GM12865 (cell line): ENCODE measurements around the gene HEBP1.
A peak's percentile ranks its signal among the peaks of the same experiment; 100 is the strongest.

Experiments
- DNase-seq: peaks from one replicate; pipeline ENCODE4 v3.0.0; 2010; ENCODE audit warnings: low read depth
- H3K4me3 ChIP-seq: 2 replicates; pipeline ENCODE4 v1.5.1; 2011; ENCODE audit warnings: mild to moderate bottlenecking, low read depth, low read length, control low read depth
- TF ChIP-seq, protein P1 (sequence below): IDR thresholded peaks from 2 replicates; pipeline ENCODE4 v1.5.1; 2011; ENCODE audit warnings: low read length, control low read depth, low read depth, inconsistent platforms; ENCODE audit not compliant: insufficient read depth; ENCODE audit errors: missing control alignments

HEBP1 gene

DNA sequence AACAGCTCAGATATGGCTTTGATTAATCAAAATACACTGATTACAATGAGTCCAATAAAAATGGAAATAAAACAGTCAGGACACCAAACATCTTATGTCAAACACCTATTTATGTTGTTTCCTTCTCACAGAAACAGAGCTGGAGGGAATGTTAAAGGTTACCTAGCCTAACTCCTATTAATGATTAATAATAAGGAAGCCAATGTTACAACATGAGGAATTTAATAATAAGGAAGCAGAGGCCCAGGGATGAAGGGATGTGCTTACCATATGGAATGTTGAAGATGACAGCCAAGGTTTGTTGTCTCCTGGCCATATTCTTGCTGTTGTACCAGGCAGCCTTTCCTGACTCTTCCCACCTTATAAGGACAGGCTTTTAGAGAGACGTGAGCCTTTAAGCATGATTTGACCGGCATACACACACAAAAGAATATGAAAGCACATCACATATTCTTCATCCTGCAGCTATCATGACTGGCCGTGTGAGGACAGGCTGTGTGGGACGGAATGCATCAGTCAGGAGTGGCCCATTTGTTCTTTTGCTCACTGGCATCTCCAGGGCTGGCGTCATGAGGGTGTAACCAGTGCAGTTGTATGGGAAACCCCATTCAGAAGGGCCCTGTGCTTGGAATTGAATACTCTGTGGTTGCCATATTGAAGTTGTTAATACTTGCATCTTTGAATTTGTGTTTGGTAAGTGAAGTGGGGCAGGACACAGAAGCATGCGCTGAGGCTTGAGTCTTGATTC lies 45.0 kb downstream of the HEBP1 start:
- TF ChIP-seq, protein P1, sequence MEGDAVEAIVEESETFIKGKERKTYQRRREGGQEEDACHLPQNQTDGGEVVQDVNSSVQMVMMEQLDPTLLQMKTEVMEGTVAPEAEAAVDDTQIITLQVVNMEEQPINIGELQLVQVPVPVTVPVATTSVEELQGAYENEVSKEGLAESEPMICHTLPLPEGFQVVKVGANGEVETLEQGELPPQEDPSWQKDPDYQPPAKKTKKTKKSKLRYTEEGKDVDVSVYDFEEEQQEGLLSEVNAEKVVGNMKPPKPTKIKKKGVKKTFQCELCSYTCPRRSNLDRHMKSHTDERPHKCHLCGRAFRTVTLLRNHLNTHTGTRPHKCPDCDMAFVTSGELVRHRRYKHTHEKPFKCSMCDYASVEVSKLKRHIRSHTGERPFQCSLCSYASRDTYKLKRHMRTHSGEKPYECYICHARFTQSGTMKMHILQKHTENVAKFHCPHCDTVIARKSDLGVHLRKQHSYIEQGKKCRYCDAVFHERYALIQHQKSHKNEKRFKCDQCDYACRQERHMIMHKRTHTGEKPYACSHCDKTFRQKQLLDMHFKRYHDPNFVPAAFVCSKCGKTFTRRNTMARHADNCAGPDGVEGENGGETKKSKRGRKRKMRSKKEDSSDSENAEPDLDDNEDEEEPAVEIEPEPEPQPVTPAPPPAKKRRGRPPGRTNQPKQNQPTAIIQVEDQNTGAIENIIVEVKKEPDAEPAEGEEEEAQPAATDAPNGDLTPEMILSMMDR, result no peak
- no peak for DNase-seq
- no peak overlapping the region for H3K4me3 ChIP-seq

DNA sequence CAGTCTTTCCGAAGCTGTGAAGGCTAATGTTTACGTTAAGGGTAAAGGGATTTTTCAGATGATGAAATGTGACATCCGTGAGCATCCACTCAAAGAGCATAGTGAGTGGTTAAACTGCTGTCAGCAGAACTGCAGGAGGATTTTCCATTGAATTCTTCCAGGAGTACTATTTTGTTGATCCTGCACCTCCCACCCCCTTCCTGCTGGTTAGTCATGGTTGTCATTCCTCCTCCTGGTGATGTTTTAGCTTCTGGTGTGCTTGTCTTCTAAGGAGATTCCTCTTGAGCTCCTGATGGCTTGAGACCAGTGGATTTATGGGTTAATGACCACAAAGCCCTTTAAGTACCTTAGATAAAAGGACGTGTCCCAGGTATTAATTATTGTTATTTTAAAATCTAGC lies 45.7 kb downstream of the HEBP1 start:
- H3K4me3 ChIP-seq, result no peak overlapping the region
- no peak for DNase-seq

DNA sequence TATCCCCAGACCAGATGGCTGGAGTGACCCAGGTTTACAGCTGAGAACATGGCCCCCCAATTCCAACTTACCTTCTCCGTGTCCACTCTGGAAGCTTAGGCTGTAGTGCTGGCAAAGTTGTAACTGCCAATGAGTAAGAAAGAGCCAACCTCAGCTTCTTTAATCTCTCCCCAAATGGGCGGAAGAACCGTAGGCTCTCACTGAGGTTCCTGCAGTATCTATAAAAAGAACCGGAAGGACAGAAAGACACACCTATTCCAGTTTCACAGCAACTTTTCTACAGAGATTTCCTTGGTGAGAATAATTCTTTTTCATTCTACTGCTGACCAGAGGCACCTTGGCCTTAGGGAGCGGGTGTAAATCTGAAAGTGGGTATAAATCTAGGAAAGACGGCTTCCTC lies 48.0 kb downstream of the HEBP1 start, which contains the start of gene GPRC5D:
Gene GPRC5D, minus strand, starts transcription at position 135 of the 400 bp plus-strand sequence. CDS start 1,786 bp downstream, outside the sequence.
- no peak within 1 kb of the TSS; the same call in 1 of the 2 replicates for H3K4me3 ChIP-seq
- DNase-seq, result peak; percentile 47
- TF ChIP-seq, protein P1, result no peak

More for the DNA sequence above, 45.7 kb downstream of the HEBP1 start:
- TF ChIP-seq, protein P1, result no peak

DNA sequence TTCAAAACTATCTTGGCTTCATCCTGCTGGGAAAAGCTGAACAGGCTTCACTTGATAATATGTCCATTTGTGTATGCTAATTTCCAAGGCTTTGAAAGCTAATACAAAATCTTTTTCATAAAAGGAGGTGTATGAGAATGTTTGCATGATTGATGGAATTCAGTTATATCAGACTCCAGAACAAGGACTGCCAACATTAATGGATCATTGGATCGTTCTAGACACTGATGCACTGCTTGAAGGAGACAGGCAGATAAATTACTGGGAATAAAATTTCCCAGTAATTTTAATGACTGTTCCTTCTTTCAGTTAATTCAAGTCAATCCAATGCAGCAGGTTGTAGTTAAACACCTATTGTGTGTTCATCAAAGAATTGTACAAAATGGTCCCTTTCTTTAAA lies 48.6 kb downstream of the HEBP1 start:
- TF ChIP-seq, protein P1, result no peak
- no peak for DNase-seq
- no peak overlapping the region; the same call in 1 of the 2 replicates for H3K4me3 ChIP-seq

DNA sequence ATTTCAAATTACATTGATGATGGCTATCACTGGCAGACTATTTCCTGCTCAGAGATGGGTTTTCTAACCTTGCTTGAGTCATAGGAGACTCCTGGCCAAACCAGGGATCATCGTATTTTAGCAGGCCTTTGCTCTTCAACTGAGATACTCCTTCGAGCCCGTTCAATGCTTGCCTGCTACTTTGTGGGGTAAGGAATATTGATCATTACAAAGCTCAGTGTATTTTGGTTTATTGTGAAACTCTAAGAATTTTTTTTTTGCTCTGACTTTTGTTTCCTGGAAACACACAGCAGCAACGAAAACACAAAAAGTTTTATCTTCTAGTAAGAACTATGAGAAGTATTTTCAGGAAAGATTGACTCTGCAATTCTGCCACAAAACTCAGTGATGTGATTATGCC lies 52.2 kb downstream of the HEBP1 start:
- no peak for DNase-seq
- TF ChIP-seq, protein P1, result no peak
- no peak overlapping the region for H3K4me3 ChIP-seq

DNA sequence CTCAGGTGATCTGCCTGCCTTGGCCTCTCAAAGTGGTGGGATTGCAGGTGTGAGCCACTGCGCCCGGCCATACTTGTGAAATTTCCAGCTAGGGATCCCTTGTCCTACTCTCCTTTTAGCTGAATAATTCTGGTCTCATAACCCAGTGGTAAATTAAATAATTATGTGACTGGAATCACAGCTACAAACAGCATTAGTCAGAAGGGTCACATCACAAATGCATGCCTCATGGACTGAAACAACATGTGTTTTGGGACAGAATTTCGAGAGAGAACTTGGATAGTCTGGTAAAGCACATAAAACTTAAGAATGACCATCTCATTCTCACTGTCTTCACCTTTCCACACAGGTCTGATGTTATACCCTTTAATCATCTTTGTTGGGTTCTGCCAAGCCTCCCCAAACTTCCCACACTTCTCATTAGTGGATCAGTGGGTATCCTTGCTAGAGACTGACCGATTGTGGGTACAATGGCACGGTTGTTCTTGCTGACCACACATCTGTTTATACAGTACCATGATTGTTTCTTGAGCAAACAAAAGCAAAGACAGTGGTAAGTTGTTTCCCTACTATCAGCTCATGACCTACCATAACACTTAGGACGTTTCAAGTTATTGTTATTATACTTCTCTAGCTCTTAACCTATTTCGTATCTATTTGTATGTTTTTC lies 53.2 kb downstream of the HEBP1 start:
- TF ChIP-seq, protein P1, result no peak
- no peak overlapping the region for H3K4me3 ChIP-seq
- no peak for DNase-seq

DNA sequence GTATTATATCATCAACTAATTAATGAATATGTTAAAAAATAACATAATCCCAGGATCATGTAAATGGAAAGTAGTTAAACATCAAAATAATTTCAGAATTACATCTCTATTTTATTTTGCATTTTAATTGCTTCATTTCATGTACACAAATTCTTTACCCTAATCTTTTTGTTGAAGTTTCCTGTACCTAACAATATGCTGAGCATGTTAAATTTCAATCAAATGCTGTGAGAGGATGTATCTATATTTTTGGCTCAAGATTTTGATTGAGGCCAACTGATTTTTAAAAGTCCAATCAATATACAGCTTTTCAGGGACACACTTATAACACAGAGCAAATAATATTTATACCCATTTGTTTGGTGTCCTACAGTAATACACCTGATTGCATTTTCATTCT lies 54.5 kb downstream of the HEBP1 start:
- no peak for DNase-seq
- TF ChIP-seq, protein P1, result no peak
- H3K4me3 ChIP-seq, result no peak overlapping the region
